AG10803 (cell line): ENCODE data around the gene MPP1.
A peak's percentile ranks its signal among the peaks of the same experiment; 100 is the strongest.

Experiments
- DNase-seq: peaks from one replicate; pipeline ENCODE4 v3.0.0; 2010; ENCODE audit warnings: low read depth
- H3K4me3 ChIP-seq: 2 replicates; pipeline ENCODE4 v1.5.1; 2011; ENCODE audit warnings: mild to moderate bottlenecking, low read length, control low read depth
- CTCF ChIP-seq: conservative IDR thresholded peaks from 2 replicates; pipeline ENCODE4 v1.5.1; 2011; ENCODE audit warnings: mild to moderate bottlenecking, low read length, control low read depth, inconsistent platforms

MPP1 gene

DNA sequence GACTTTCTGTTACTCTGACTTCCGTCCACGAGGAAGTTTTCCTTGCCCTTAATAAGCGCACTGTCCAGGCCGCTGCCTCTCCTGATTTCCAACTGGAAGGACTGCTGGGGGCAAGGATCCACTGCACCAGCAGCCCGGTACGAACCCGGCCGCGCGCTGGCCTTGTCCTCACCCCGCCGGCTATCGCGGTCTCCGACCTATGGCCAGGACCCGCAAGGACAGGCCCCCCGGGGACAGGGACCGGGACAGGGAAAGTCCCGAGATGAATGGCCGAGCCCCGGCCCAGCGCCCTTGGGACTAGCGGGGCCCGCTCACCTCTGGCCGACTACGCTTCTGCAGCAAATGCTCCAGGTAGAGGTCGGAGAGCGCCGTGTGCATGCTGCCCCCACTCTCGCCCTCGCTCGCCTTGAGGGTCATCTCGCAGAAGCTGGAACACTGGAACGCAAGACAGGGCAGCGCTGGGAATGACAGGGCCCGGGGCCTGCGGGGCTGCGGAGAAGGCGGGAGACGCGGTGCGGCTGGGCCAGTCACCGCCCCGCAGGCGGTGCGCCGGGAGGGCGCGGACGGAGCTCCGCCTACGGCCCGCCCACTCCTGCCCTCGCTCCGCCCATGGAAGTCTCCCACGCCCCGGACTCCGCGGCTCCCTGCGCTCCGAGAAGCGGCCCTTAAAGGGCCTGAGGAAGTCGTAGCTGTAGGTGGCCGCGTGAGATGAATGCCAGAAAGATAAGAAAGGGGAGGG is at the start of gene MPP1:
Gene MPP1, minus strand, starts transcription at position 529 of the 739 bp plus-strand sequence. Its CDS starts 112 bp downstream, at position 417.
- DNase-seq, result peak; percentile 60
- TF ChIP-seq CTCF, result no peak
- peak within 1 kb of the TSS; percentile 72 for H3K4me3 ChIP-seq

DNA sequence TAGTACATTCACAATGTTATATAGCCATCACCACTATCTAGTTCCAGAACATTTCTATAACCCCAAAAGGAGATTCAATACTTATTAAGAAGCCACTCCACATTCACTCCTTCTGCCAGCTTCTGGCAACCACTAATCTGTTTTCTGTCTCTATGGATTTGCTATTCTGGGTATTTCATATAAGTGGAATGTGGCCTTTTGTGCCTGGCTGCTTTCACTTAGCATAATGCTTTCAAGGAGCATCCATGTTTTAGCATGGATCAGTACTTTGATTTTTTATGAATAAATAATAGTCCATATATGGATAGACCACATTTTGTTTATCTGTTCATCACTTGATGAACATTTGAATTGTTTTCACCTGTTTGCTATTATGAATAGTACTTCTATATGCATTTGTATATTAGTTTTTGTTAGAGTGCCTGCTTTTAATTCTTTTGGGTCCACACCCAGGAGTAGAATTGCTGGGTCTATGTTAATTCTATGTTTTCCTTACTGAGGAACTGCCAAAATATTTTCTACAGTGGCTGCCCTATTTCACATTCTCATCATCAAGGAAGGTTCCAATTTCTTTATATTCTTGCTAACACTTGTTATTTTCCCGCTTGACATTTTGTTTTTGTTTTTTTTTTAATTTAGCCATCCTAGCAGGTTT is 45.8 kb upstream of the MPP1 start:
- H3K4me3 ChIP-seq, result no peak overlapping the region
- no peak for TF ChIP-seq CTCF

DNA sequence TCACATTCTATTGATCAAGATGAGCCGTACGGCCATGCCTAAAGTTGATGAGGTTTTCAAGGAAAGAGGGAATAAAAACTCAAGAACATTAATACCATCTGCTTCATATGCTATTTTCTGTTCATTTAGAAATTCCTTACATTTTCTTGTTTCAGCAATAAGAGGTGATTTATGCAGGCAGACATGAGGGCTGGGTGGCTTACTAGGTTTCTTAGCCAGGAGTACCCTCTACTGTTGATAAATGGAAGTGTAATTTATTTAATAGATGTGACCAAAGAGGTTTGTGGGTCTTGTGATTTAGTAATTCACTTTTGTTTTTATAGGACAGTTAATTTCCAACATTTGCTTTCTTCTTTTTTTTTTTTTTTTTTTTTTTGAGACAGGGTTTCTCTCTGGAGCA is 35.6 kb upstream of the MPP1 start:
- peak; percentile 77 for DNase-seq
- no peak overlapping the region for H3K4me3 ChIP-seq
- TF ChIP-seq CTCF, result peak; percentile 58

More for the DNA sequence above, 45.8 kb upstream of the MPP1 start:
- DNase-seq, result no peak

DNA sequence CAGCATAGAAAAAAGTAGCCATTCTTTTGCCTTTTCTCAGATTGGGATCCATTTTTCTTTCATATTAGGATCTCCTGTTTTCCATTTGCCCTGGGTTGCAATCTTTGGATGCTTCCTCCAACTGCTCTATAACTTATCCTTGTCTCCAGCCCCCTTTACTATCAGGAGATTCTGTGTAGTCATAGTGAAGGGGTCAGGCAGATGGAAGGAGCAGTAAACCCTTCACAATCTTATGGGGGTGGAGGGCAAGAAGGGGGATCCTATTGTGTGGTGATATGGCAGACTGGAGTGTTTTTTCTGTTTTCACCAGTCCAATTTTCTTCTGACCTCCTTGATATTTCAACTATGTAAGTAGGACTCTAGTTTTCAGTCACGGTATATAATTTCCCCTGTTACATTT is 30.9 kb upstream of the MPP1 start:
- H3K4me3 ChIP-seq, result no peak overlapping the region
- no peak for DNase-seq
- no peak for TF ChIP-seq CTCF

DNA sequence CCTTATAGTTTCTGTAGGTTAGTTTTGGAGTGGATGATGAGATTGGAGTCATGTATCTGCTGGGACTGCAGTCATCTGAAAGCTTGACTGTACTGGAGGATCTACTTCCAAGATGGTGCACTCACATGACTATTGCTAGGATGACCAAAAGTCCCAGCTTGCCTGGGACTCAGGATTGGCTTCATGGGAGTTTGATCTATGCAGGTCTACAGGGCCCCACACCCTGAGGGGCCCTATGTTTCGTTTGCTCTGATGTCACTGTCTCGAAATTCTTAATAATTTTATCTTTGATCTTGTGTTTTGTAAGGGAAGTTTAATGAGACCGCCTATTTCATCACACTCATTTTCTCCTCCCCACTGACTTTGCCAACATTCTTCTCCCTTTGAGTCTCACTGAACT is 29.3 kb upstream of the MPP1 start, which contains the start of gene SMIM9:
Gene SMIM9, minus strand, starts transcription at position 101 of the 400 bp plus-strand sequence. CDS start 3,806 bp downstream, outside the sequence.
- no peak for DNase-seq
- no peak within 1 kb of the TSS for H3K4me3 ChIP-seq
- no peak for TF ChIP-seq CTCF

DNA sequence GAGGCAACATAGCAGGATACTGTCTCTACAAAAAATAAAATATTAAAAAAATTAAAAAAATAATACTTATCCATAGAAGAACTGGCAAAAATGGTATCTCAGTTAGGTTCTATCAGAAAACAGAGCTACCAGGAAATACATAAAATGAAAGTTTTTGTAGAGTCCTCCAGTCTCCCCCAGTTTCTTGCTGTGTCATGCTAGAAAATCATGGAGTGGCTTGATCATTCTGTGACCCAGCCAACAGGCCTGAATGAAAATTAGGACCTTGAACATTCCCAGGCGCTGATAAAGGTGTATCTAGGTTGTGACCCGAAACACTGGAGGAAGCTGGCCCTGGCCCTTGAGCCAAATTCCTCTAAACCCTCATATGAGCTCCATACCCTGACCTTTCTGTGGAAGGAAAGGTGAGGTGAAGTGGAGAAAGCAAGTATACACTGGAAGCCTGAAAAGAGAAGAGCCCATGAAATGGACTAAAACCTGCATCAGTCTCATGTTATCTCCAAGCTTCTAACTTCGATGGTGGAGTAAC is 28.5 kb upstream of the MPP1 start:
- no peak for TF ChIP-seq CTCF
- no peak overlapping the region for H3K4me3 ChIP-seq
- DNase-seq, result no peak

GRCh38 chrX:154829926-154830442 is 24.7 kb upstream of the MPP1 start:
- TF ChIP-seq CTCF, result no peak
- no peak overlapping the region for H3K4me3 ChIP-seq
- no peak for DNase-seq
